ENCODE measurements around the gene TBXAS1. TPM values are rescaled to one million over a fixed set of nuclear protein-coding genes. Genes with fewer than 3 reads are reported as not detected.

Gene TBXAS1
- total RNA-seq, 5 donors from 2014 or later (not counting 1 experiment from before 2014, with no cell fraction given) = 5.2 to 14.2 (median 7.3) TPM

DNA sequence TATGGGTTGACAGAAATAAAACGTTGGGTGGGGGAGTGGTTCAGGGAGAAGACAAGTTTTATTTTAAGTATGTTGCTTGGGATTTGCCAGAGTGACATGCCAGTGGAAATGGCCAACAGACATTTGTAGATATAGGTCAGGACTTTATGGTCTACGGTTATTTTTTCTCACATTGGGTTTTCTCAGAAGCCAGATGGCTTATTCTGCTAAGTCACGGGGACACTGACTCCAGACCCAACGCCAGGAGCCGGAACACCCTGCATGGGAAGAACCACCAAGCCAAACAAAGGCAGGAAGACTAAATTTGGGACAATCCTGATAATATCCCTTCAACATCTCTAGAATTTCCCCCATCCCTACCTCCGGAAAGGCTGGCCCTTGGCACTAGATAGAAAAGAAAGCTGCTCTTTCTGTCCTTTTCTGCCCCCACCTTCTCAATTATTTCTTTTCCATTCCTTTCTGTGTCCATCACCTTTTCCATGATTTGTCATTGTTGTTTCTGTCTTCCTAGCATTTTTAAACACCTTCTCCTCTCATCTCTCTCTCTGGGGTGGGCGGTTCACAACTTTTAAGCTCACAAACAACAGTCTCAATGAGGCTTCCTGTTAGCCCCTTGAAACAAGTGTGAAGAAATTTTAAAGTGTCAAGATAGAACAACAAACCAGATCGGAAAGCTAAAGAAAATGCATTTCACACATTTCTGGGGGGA, 44.7 kb downstream of the TBXAS1 start:
- POLR2A ChIA-PET = no interaction called here
- no peak overlapping the region for H3K27ac Mint-ChIP-seq

GRCh38 chr7:139874302-139874629, 45.2 kb downstream of the TBXAS1 start:
- Mint-ChIP-seq H3K27me3 (no peaks in the 10 kb centered on the region), H3K4me3 (no peak overlapping the region)
- WGBS (ENCODE audit: insufficient coverage) = 85% methylated on average over 2 of the region's 9 CpGs

More for the DNA sequence above, 44.7 kb downstream of the TBXAS1 start:
- CTCF ChIA-PET = no interaction called here
- Histone ChIP-seq H3K4me1 (ENCODE audit: control insufficient read depth in 1 of 2, extremely low read depth in 1 of 2, insufficient read depth in 2 of 2, low read length in 2 of 2) (no peaks in the 10 kb centered on the region), H3K36me3 (ENCODE audit: control insufficient read depth in 2 of 2, extremely low read depth in 1 of 2, insufficient read depth in 1 of 2, low read length in 1 of 2) (no peaks in the 10 kb centered on the region), H3K27me3 (replicated peaks in 1 of 2; ENCODE audit: control insufficient read depth in 2 of 2, extremely low read depth in 1 of 2, insufficient read depth in 2 of 2, low read length in 1 of 2) (no peaks in the 10 kb centered on the region), H3K9me3 (no peaks in the 10 kb centered on the region), H3K27ac (ENCODE audit: low read length) (no peak overlapping the region), H3K4me3 (ENCODE audit: control insufficient read depth in 1 of 2, extremely low read depth in 1 of 2, low read length in 1 of 2) (no peak overlapping the region)
- peaks cover 0 to 5% (median 0%) of the 10 kb centered on the region in 3 donors for H3K4me1 Mint-ChIP-seq
- H3K27me3 Mint-ChIP-seq = no peaks in the 10 kb centered on the region
- DNase-seq (no peak), ATAC-seq (replicated peaks in 1 of 4) (no peak)
- H3K4me3 Mint-ChIP-seq = no peak overlapping the region
- H3K9me3 Mint-ChIP-seq = no peaks in the 10 kb centered on the region
- WGBS (ENCODE audit: insufficient coverage) = 73% methylated on average over 5 of the region's 8 CpGs
- no peaks in the 10 kb centered on the region for H3K36me3 Mint-ChIP-seq

DNA sequence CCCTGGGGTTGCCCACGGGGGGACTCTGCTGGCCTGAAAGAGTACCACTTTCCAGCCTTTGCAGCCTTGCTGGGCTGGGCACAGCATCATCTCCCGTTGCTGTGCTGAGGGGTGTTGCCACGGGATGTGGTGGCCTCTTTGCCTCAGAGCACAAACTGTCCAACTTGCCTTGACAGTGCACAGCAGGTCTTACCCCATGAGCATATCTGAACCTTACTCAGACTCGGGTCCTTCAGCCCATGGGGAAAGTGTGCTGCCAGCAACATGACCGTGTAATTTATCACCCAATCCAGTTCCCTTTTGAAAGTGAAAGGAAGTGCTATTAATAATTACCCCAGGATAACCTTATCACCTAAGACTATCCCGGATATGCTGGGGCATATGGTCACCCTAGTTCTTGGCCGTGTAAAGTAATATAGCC, 46.8 kb downstream of the TBXAS1 start:
- 100% methylated on average over 2 of the region's 7 CpGs for WGBS (ENCODE audit: insufficient coverage)
- H3K27ac ChIP-seq (ENCODE audit: low read length) = no peak overlapping the region

More at GRCh38 chr7:139874302-139874629, 45.2 kb downstream of the TBXAS1 start:
- DNase-seq (no peak), ATAC-seq (replicated peaks in 1 of 4) (no peak)
- Histone ChIP-seq H3K4me3 (ENCODE audit: control insufficient read depth in 1 of 2, extremely low read depth in 1 of 2, low read length in 1 of 2) (no peak overlapping the region), H3K9me3 (no peaks in the 10 kb centered on the region), H3K27me3 (replicated peaks in 1 of 2; ENCODE audit: control insufficient read depth in 2 of 2, extremely low read depth in 1 of 2, insufficient read depth in 2 of 2, low read length in 1 of 2) (no peaks in the 10 kb centered on the region), H3K4me1 (ENCODE audit: control insufficient read depth in 1 of 2, extremely low read depth in 1 of 2, insufficient read depth in 2 of 2, low read length in 2 of 2) (no peaks in the 10 kb centered on the region), H3K36me3 (ENCODE audit: control insufficient read depth in 2 of 2, extremely low read depth in 1 of 2, insufficient read depth in 1 of 2, low read length in 1 of 2) (no peaks in the 10 kb centered on the region), H3K27ac (ENCODE audit: low read length) (no peak overlapping the region)
- peaks cover 0 to 5% (median 0%) of the 10 kb centered on the region in 3 donors for H3K4me1 Mint-ChIP-seq
- no peaks in the 10 kb centered on the region for H3K36me3 Mint-ChIP-seq
- POLR2A ChIA-PET = no interaction called here
- no peak overlapping the region for H3K27ac Mint-ChIP-seq
- H3K9me3 Mint-ChIP-seq = no peaks in the 10 kb centered on the region
- CTCF ChIA-PET = no interaction called here

GRCh38 chr7:139876622-139877283, 47.7 kb downstream of the TBXAS1 start:
- Histone ChIP-seq H3K36me3 (ENCODE audit: control insufficient read depth in 2 of 2, extremely low read depth in 1 of 2, insufficient read depth in 1 of 2, low read length in 1 of 2) (no peaks in the 10 kb centered on the region), H3K9me3 (no peaks in the 10 kb centered on the region), H3K27me3 (replicated peaks in 1 of 2; ENCODE audit: control insufficient read depth in 2 of 2, extremely low read depth in 1 of 2, insufficient read depth in 2 of 2, low read length in 1 of 2) (no peaks in the 10 kb centered on the region), H3K4me3 (ENCODE audit: control insufficient read depth in 1 of 2, extremely low read depth in 1 of 2, low read length in 1 of 2) (no peak overlapping the region), H3K4me1 (ENCODE audit: control insufficient read depth in 1 of 2, extremely low read depth in 1 of 2, insufficient read depth in 2 of 2, low read length in 2 of 2) (no peaks in the 10 kb centered on the region), H3K27ac (ENCODE audit: low read length) (no peak overlapping the region)
- H3K4me3 Mint-ChIP-seq = no peak overlapping the region
- POLR2A ChIA-PET = no interaction called here
- no peaks in the 10 kb centered on the region for H3K27me3 Mint-ChIP-seq
- CTCF ChIA-PET = no interaction called here
- H3K36me3 Mint-ChIP-seq = peaks cover under 1% of the 10 kb centered on the region
- H3K9me3 Mint-ChIP-seq = no peaks in the 10 kb centered on the region
- no peak for DNase-seq
- H3K27ac Mint-ChIP-seq = no peak overlapping the region
- peaks cover 0 to 4% (median 0%) of the 10 kb centered on the region in 3 donors for H3K4me1 Mint-ChIP-seq
- 95% methylated on average over 6 of the region's 8 CpGs for WGBS (ENCODE audit: insufficient coverage)
- no peak for ATAC-seq (replicated peaks in 1 of 4)

More for the DNA sequence above, 46.8 kb downstream of the TBXAS1 start:
- H3K4me1 Mint-ChIP-seq = peaks cover 0 to 4% (median 0%) of the 10 kb centered on the region in 3 donors
- H3K9me3 Mint-ChIP-seq = no peaks in the 10 kb centered on the region
- no peak overlapping the region for H3K27ac Mint-ChIP-seq
- ChIA-PET CTCF (no interaction called here), POLR2A (no interaction called here)
- Histone ChIP-seq H3K36me3 (ENCODE audit: control insufficient read depth in 2 of 2, extremely low read depth in 1 of 2, insufficient read depth in 1 of 2, low read length in 1 of 2) (no peaks in the 10 kb centered on the region), H3K4me1 (ENCODE audit: control insufficient read depth in 1 of 2, extremely low read depth in 1 of 2, insufficient read depth in 2 of 2, low read length in 2 of 2) (no peaks in the 10 kb centered on the region), H3K9me3 (no peaks in the 10 kb centered on the region), H3K27me3 (replicated peaks in 1 of 2; ENCODE audit: control insufficient read depth in 2 of 2, extremely low read depth in 1 of 2, insufficient read depth in 2 of 2, low read length in 1 of 2) (no peaks in the 10 kb centered on the region), H3K4me3 (ENCODE audit: control insufficient read depth in 1 of 2, extremely low read depth in 1 of 2, low read length in 1 of 2) (no peak overlapping the region)
- peak in 2 of 35 experiments; percentile 7 to 17 for DNase-seq
- no peak overlapping the region for H3K4me3 Mint-ChIP-seq
- ATAC-seq (replicated peaks in 1 of 4) = no peak
- no peaks in the 10 kb centered on the region for H3K36me3 Mint-ChIP-seq
- no peaks in the 10 kb centered on the region for H3K27me3 Mint-ChIP-seq

- DNase-seq (no peak), ATAC-seq (replicated peaks in 1 of 4) (no peak)
- Histone ChIP-seq H3K27me3 (replicated peaks in 1 of 2; ENCODE audit: control insufficient read depth in 2 of 2, extremely low read depth in 1 of 2, insufficient read depth in 2 of 2, low read length in 1 of 2) (no peaks in the 10 kb centered on the region), H3K4me1 (ENCODE audit: control insufficient read depth in 1 of 2, extremely low read depth in 1 of 2, insufficient read depth in 2 of 2, low read length in 2 of 2) (no peaks in the 10 kb centered on the region), H3K9me3 (no peaks in the 10 kb centered on the region), H3K36me3 (ENCODE audit: control insufficient read depth in 2 of 2, extremely low read depth in 1 of 2, insufficient read depth in 1 of 2, low read length in 1 of 2) (no peaks in the 10 kb centered on the region), H3K27ac (ENCODE audit: low read length) (no peak overlapping the region), H3K4me3 (ENCODE audit: control insufficient read depth in 1 of 2, extremely low read depth in 1 of 2, low read length in 1 of 2) (no peak overlapping the region)
- Mint-ChIP-seq H3K27me3 (no peaks in the 10 kb centered on the region), H3K4me3 (no peak overlapping the region), H3K27ac (no peak overlapping the region), H3K36me3 (peaks cover 16% of the 10 kb centered on the region), H3K4me1 (peaks cover 0 to 3% (median 0%) of the 10 kb centered on the region in 3 donors), H3K9me3 (no peaks in the 10 kb centered on the region)
- ChIA-PET CTCF (no interaction called here), POLR2A (no interaction called here)
- 62% methylated on average over 3 of the region's 3 CpGs for WGBS (ENCODE audit: insufficient coverage)
Observed at GRCh38 chr7:139883814-139884213, 54.8 kb downstream of the TBXAS1 start.

DNA sequence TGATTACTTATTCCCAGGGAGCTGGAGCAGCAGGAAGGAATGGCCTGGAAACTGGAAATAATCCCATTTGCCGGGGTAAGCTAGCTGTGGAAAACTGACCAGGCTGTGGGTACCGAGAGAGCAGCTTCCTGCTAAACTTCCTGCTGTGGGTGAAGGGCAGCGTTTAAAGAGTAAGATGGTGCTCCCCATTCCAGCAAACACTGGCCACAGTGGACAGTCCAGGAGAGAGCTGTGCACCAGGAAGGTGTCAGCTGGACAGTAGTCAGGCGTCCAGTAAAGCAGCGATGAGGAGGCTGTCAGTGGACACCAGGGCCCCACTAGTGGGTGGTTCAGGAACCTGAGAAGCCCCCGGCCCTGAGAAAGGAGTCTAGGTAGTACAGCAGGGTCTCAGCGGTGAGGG, 55.4 kb downstream of the TBXAS1 start:
- WGBS (ENCODE audit: insufficient coverage) = 86% methylated on average over 7 of the region's 7 CpGs
- Histone ChIP-seq H3K36me3 (ENCODE audit: control insufficient read depth in 2 of 2, extremely low read depth in 1 of 2, insufficient read depth in 1 of 2, low read length in 1 of 2) (no peaks in the 10 kb centered on the region), H3K27ac (ENCODE audit: low read length) (no peak overlapping the region), H3K9me3 (no peaks in the 10 kb centered on the region), H3K4me1 (ENCODE audit: control insufficient read depth in 1 of 2, extremely low read depth in 1 of 2, insufficient read depth in 2 of 2, low read length in 2 of 2) (no peaks in the 10 kb centered on the region), H3K27me3 (replicated peaks in 1 of 2; ENCODE audit: control insufficient read depth in 2 of 2, extremely low read depth in 1 of 2, insufficient read depth in 2 of 2, low read length in 1 of 2) (no peaks in the 10 kb centered on the region), H3K4me3 (ENCODE audit: control insufficient read depth in 1 of 2, extremely low read depth in 1 of 2, low read length in 1 of 2) (no peak overlapping the region)
- no peaks in the 10 kb centered on the region for H3K9me3 Mint-ChIP-seq
- no peak overlapping the region for H3K4me3 Mint-ChIP-seq
- ChIA-PET POLR2A (no interaction called here), CTCF (no interaction called here)
- peaks cover 0 to 3% (median 0%) of the 10 kb centered on the region in 3 donors for H3K4me1 Mint-ChIP-seq
- H3K36me3 Mint-ChIP-seq = peaks cover 17% of the 10 kb centered on the region
- no peaks in the 10 kb centered on the region for H3K27me3 Mint-ChIP-seq
- H3K27ac Mint-ChIP-seq = no peak overlapping the region
- no peak for DNase-seq
- ATAC-seq (replicated peaks in 1 of 4) = no peak

Measured in T-cell (primary cell).